Endothelial cell of umbilical vein (primary cell): ENCODE measurements around the gene CD63. TPM values are rescaled to one million over a fixed set of nuclear protein-coding genes. Genes with fewer than 3 reads are reported as not detected.

Source experiments
- BruUV-seq: library from RNA; stranded (reverse); fragments of 400-500 nt; replicated peaks from 2 replicates; lab custom pipeline; 2021; lab: Mats Ljungman, UMichigan
- CTCF ChIA-PET: fragments of 300-600, 350-600 bp; sonication (Branson Sonifier 250); formaldehyde crosslinking; loops from one replicate; lab custom pipeline; 2021; ENCODE audit warnings: antibody characterized with exemption, inconsistent platforms; lab: Charles Lee
- POLR2A ChIA-PET: fragments of 300-600, 350-600 bp; sonication (Branson Sonifier 250); formaldehyde crosslinking; loops from one replicate; lab custom pipeline; 2021; ENCODE audit warnings: antibody characterized with exemption, inconsistent platforms; lab: Charles Lee
- DNase-seq: peaks from one replicate; pipeline ENCODE4 v3.0.0-alpha.2; 2011; ENCODE audit warnings: low read depth, low spot score
- FAIRE-seq: peaks from 2 replicates; lab custom pipeline; 2011; peaks lifted over from hg19 to GRCh38; lab: Jason Lieb, UNC
- H2AFZ ChIP-seq: 2 replicates; pipeline ENCODE4 v1.6.0; 2012; ENCODE audit warnings: low read depth, low read length, control low read depth, inconsistent platforms
- H3K27ac ChIP-seq: 2 replicates; pipeline ENCODE4 v1.5.1; 2011; ENCODE audit warnings: low read depth, mild to moderate bottlenecking, control low read depth, low read length, moderate library complexity; ENCODE audit not compliant: insufficient read depth
- H3K27me3 ChIP-seq, 2 experiments: 2 replicates each; pipeline versions ENCODE4 v1.6.0 to v1.6.1; 2011; ENCODE audit warnings: low read length in 2 of 2, mixed read lengths in 1 of 2; ENCODE audit not compliant: control insufficient read depth in 2 of 2, insufficient read depth in 2 of 2
- H3K36me3 ChIP-seq, 2 experiments: 2 replicates in 1 of 2; 3 replicates in 1 of 2; pipeline ENCODE4 v1.5.1; 2011; ENCODE audit warnings: low read length in 2 of 2, mild to moderate bottlenecking in 1 of 2, moderate library complexity in 1 of 2; ENCODE audit not compliant: control insufficient read depth in 2 of 2, insufficient read depth in 2 of 2; ENCODE audit errors: extremely low read depth in 1 of 2
- H3K4me1 ChIP-seq: 3 replicates; pipeline ENCODE4 v1.5.1; 2011; ENCODE audit warnings: mild to moderate bottlenecking, low read length; ENCODE audit not compliant: control insufficient read depth, insufficient read depth; ENCODE audit errors: extremely low read depth
- H3K4me2 ChIP-seq: 2 replicates; pipeline ENCODE4 v1.6.1; 2011; ENCODE audit warnings: low read length, control low read depth, mixed read lengths; ENCODE audit not compliant: insufficient read depth
- H3K4me3 ChIP-seq, 3 experiments: fragments of 200-600 bp in 1 of 3; sonication (generic), shearing (Covaris generic) in 1 of 3; replicated peaks in 1 of 3; 2 replicates each; pipeline ENCODE4 v1.5.1; 2011 to 2016; ENCODE audit warnings: control low read depth in 3 of 3, low read length in 3 of 3, mild to moderate bottlenecking in 2 of 3, inconsistent platforms in 1 of 3, low read depth in 1 of 3, moderate library complexity in 1 of 3; ENCODE audit not compliant: insufficient read depth in 1 of 3
- H3K79me2 ChIP-seq: 2 replicates; pipeline ENCODE4 v1.6.0; 2012; ENCODE audit warnings: low read length, inconsistent platforms; ENCODE audit not compliant: control insufficient read depth, insufficient read depth
- H3K9ac ChIP-seq: replicated peaks from 2 replicates; pipeline ENCODE3; 2011; ENCODE audit warnings: low read length, control low read depth; ENCODE audit not compliant: insufficient read depth; ENCODE audit errors: extremely low read depth
- H3K9me1 ChIP-seq: replicated peaks from 3 replicates; pipeline ENCODE4 v1.6.0; 2011; ENCODE audit warnings: mild to moderate bottlenecking, low read length; ENCODE audit not compliant: control insufficient read depth, insufficient read depth; ENCODE audit errors: extremely low read depth
- H3K9me3 ChIP-seq: replicated peaks from 2 replicates; pipeline ENCODE4 v1.5.1; 2012; ENCODE audit warnings: low read length, inconsistent platforms; ENCODE audit not compliant: control insufficient read depth, insufficient read depth
- H4K20me1 ChIP-seq: replicated peaks from 2 replicates; pipeline ENCODE3; 2011; ENCODE audit warnings: mild to moderate bottlenecking, low read length; ENCODE audit not compliant: control insufficient read depth, insufficient read depth; ENCODE audit errors: extremely low read depth
- CTCF ChIP-seq, 2 donors: IDR thresholded peaks; 1 replicate in 1 of 2; 2 replicates in 1 of 2; pipeline ENCODE4 v1.5.1; 2011; ENCODE audit warnings: low read length in 2 of 2, mild to moderate bottlenecking in 2 of 2, moderate library complexity in 2 of 2, control low read depth in 1 of 2, inconsistent platforms in 1 of 2, low read depth in 1 of 2; ENCODE audit not compliant: insufficient read depth in 1 of 2; ENCODE audit errors: extremely low read depth in 1 of 2
- EZH2 ChIP-seq: IDR thresholded peaks from 2 replicates; pipeline ENCODE4 v1.6.1; 2012; ENCODE audit warnings: borderline replicate concordance, low read depth, mild to moderate bottlenecking, moderate library complexity, low read length, inconsistent platforms; ENCODE audit not compliant: severe bottlenecking
- FOS ChIP-seq: IDR thresholded peaks from 2 replicates; pipeline ENCODE4 v1.6.1; 2011; ENCODE audit warnings: mild to moderate bottlenecking, low read length, moderate library complexity, borderline replicate concordance; ENCODE audit not compliant: insufficient read depth
- GATA2 ChIP-seq: IDR thresholded peaks from 2 replicates; pipeline ENCODE4 v1.7.0; 2011; ENCODE audit warnings: low read depth, mild to moderate bottlenecking, moderate library complexity, mixed read lengths, low read length; ENCODE audit not compliant: insufficient read length, insufficient read depth
- JUN ChIP-seq: IDR thresholded peaks from 2 replicates; pipeline ENCODE4 v1.6.1; 2011; ENCODE audit warnings: borderline replicate concordance, low read depth; ENCODE audit not compliant: insufficient read length, insufficient read depth
- MAX ChIP-seq: IDR thresholded peaks from 2 replicates; pipeline ENCODE4 v1.6.1; 2011; ENCODE audit not compliant: insufficient read depth, insufficient read length
- MYC ChIP-seq: IDR thresholded peaks from one replicate; pipeline ENCODE4 v1.6.1; 2011; ENCODE audit warnings: mild to moderate bottlenecking, low read depth, low read length
- POLR2A ChIP-seq: IDR thresholded peaks from 2 replicates; pipeline ENCODE4 v1.6.1; 2012; ENCODE audit warnings: low read depth, mild to moderate bottlenecking, control low read depth, low read length
- POLR2AphosphoS5 ChIP-seq: IDR thresholded peaks from 2 replicates; pipeline ENCODE4 v1.6.1; 2012; ENCODE audit warnings: low read depth, mild to moderate bottlenecking, control low read depth, low read length, moderate library complexity; ENCODE audit not compliant: insufficient read depth
- dilution Hi-C: fragments of 300-500 bp; cut with MboI; formaldehyde crosslinking; loops from one replicate; pipeline ENCODE4 v1.15.0; 2019; ENCODE audit warnings: low sequenced_read_pairs; ENCODE audit not compliant: extremely low pct_ligation_motif_present
- intact Hi-C: fragments of 100-400 bp; cut with micrococcal nuclease; formaldehyde crosslinking; loops from one replicate; pipeline ENCODE4 v1.10.0; 2022
- polyA plus RNA-seq, 4 experiments: library from polyadenylated mRNA; depleted of rRNA in 3 of 4; stranded (reverse) in 3 of 4; unstranded in 1 of 4; fragments of >200 nt; gene quantifications; 2 replicates each; pipeline versions ENCODE4 v1.2.1 to v1.2.3, GENCODE V29; 2011 to 2012; ENCODE audit warnings: missing spikeins in 1 of 4
- total RNA-seq: library from RNA; stranded (reverse); gene quantifications from 2 replicates; pipeline ENCODE4 v1.2.3, GENCODE V29; 2021

Gene CD63
- total and polyA plus RNA-seq, 2 donors (not counting 3 experiments of a cell fraction or from before 2014, with no cell fraction given) = 1,054 to 1,429 TPM

GRCh38 chr12:55693323-55694187, 35.3 kb downstream of the CD63 start:
- no peak for FAIRE-seq
- dilution Hi-C loops = no loop called here
- TF ChIP-seq MAX (no peak), MYC (no peak), POLR2AphosphoS5 (no peak), FOS (no peak), CTCF (IDR thresholded peaks at IDR 0.05; ENCODE audit: extremely low read depth in 1 of 2, insufficient read depth in 1 of 2, low read depth in 1 of 2, low read length in 2 of 2) (no peak), JUN (no peak), POLR2A (no peak), EZH2 (no peak), GATA2 (no peak)
- intact Hi-C loops = no loop called here
- Histone ChIP-seq H3K9me1 (no peaks in the 10 kb centered on the region), H3K4me3 (no peak overlapping the region), H3K36me3 (no peaks in the 10 kb centered on the region), H3K79me2 (no peaks in the 10 kb centered on the region), H3K4me1 (no peaks in the 10 kb centered on the region), H3K27ac (no peak overlapping the region), H3K9ac (no peak overlapping the region), H3K4me2 (no peak overlapping the region), H3K27me3 (no peaks in the 10 kb centered on the region), H4K20me1 (no peaks in the 10 kb centered on the region), H3K9me3 (no peaks in the 10 kb centered on the region), H2AFZ (no peak overlapping the region)
- no peak for DNase-seq
- no TSS peak for BruUV-seq
- POLR2A ChIA-PET = no interaction called here
- CTCF ChIA-PET = interaction anchor here (0.8 to 1.5 kb wide), 3 partner anchors 13 to 37 kb away, joined by 3 to 7 read pairs (median 5); no protein-coding TSS in a partner anchor
